ENCODE measurements around the gene DTX3. TPM values are rescaled to one million over a fixed set of nuclear protein-coding genes. Genes with fewer than 3 reads are reported as not detected.
A peak's percentile ranks its signal among the peaks of the same experiment; 100 is the strongest.

Gene DTX3
- total and polyA plus RNA-seq, 2 of the 13 experiments (the other 11 are each of a cell fraction or from before 2014, with no cell fraction given) = 9.0 to 27.2 TPM

- no peak for TF ChIP-seq UBTF (CRISPR knock-in tag; IDR thresholded peaks at IDR 0.05)
- TF ChIP-seq POGZ (CRISPR knock-in tag; IDR thresholded peaks at IDR 0.05) = no peak
- peak; percentile 31; the same call in 1 of the 2 replicates for TF ChIP-seq ZNF710 (CRISPR knock-in tag; IDR thresholded peaks at IDR 0.05; ENCODE audit: borderline replicate concordance)
- TF ChIP-seq SOX6 (IDR thresholded peaks at IDR 0.05) = no peak
- peak; percentile 44 for TF ChIP-seq SOX6 (CRISPR knock-in tag; IDR thresholded peaks at IDR 0.05)
- peak; percentile 26; the same call in 1 of the 2 replicates for TF ChIP-seq BRD4 (CRISPR knock-in tag; IDR thresholded peaks at IDR 0.05)
- no peak for TF ChIP-seq ZZZ3 (CRISPR knock-in tag; IDR thresholded peaks at IDR 0.05; ENCODE audit: borderline replicate concordance)
- TF ChIP-seq NPAS2 (CRISPR knock-in tag; IDR thresholded peaks at IDR 0.05; ENCODE audit: borderline replicate concordance) = no peak
- TF ChIP-seq SRSF9 (IDR thresholded peaks at IDR 0.05; ENCODE audit: borderline replicate concordance, insufficient read depth, low read depth, low read length, poor library complexity, severe bottlenecking) = no peak
- TF ChIP-seq MLX (CRISPR knock-in tag; IDR thresholded peaks at IDR 0.05) = no peak
- TF ChIP-seq BHLHE40 (IDR thresholded peaks at IDR 0.05; ENCODE audit: low read length) = no peak
- TF ChIP-seq ZC3H13 (CRISPR knock-in tag; IDR thresholded peaks at IDR 0.05) = no peak
- TF ChIP-seq ZSCAN25 (CRISPR knock-in tag; IDR thresholded peaks at IDR 0.05) = no peak
- no peak for TF ChIP-seq SOX13 (IDR thresholded peaks at IDR 0.05)
- TF ChIP-seq SOX13 (CRISPR knock-in tag; conservative IDR thresholded peaks at IDR 0.05 in 1 of 2, IDR thresholded peaks at IDR 0.05 in 1 of 2) = peak in 1 of 2 experiments; percentile 41; a peak in 1 of 4 replicates
- TF ChIP-seq ZMYM4 (CRISPR knock-in tag; IDR thresholded peaks at IDR 0.05) = no peak
- TF ChIP-seq PAWR (CRISPR knock-in tag; IDR thresholded peaks at IDR 0.05; ENCODE audit: borderline replicate concordance) = no peak
- no peak for TF ChIP-seq DDIT3 (CRISPR knock-in tag; IDR thresholded peaks at IDR 0.05)
- TF ChIP-seq ZNF841 (CRISPR knock-in tag; IDR thresholded peaks at IDR 0.05; ENCODE audit: borderline replicate concordance) = no peak
- peak; percentile 52; the same call in 1 of the 2 replicates for TF ChIP-seq ATF1 (CRISPR knock-in tag; IDR thresholded peaks at IDR 0.05)
- TF ChIP-seq ZFP62 (CRISPR knock-in tag; IDR thresholded peaks at IDR 0.05) = no peak
- no peak for TF ChIP-seq ZNF274 (CRISPR knock-in tag; IDR thresholded peaks at IDR 0.05)
- TF ChIP-seq HOXA5 (CRISPR knock-in tag; IDR thresholded peaks at IDR 0.05) = no peak
- TF ChIP-seq RARG (CRISPR knock-in tag; IDR thresholded peaks at IDR 0.05; ENCODE audit: low read depth) = no peak
- peak; percentile 35; the same call in 1 of the 2 replicates for TF ChIP-seq CEBPB (IDR thresholded peaks at IDR 0.05; ENCODE audit: borderline replicate concordance, low read depth, low read length)
Observed at GRCh38 chr12:57579677-57580465, 24.8 kb upstream of the DTX3 start (continued).

All from HepG2 (cell line).